ENCODE results near the gene SFRP4.

Gene SFRP4

DNA sequence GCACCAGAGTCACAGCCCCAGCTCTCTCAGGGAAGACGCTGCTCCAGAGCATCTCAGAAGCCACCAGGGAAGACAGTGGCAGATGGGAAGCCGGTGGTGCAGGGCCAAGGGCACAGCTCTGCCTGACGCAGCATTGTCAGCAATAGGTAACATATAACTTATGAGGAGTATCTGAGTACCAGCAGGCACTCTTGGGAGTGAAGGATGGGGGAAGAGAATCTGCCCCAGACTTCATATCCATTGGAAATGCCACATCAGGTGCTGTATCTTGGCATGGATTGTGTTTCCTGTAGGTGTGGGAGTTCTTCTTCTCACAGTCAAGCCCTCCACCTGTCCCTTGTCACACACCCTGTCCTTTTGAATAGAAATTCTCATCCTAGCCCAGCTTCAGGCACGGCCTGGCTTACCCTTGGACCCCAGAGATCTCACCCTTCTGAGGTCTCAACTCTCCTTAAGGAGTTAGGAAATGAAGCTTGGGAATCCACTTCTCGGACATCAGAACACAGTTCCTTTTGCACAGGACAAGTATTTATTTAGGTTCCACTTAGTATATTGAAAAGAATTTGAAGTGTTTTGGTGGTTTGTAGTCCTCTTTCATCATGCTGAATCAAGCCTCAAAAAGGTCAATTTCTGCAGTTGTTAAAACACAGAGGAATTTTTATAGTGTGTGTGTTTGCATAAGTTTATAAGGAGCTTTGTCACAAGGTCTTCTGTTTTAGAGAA lies 13.8 kb upstream of the SFRP4 start:
- H4K91ac ChIP-seq (ENCODE audit: low read depth, low read length, poor library complexity) = no peak overlapping the region
- no peak overlapping the region for H3K4ac ChIP-seq (ENCODE audit: low read length)
- no peak overlapping the region for H3K4me2 ChIP-seq (ENCODE audit: insufficient read depth, low read length, poor library complexity, severe bottlenecking)
- no peak overlapping the region for H3K4me3 ChIP-seq (ENCODE audit: low read length in 2 of 2)
- H3K4me1 ChIP-seq (ENCODE audit: control insufficient read depth in 2 of 2, insufficient read depth in 1 of 2, low read depth in 1 of 2, low read length in 2 of 2) = no peaks in the 10 kb centered on the region
- H3K36me3 ChIP-seq (replicated peaks in 1 of 2; ENCODE audit: control insufficient read depth in 2 of 2, insufficient read depth in 2 of 2, low read length in 2 of 2) = no peaks in the 10 kb centered on the region
- no peak overlapping the region for H2BK5ac ChIP-seq (ENCODE audit: low read length)
- H3K18ac ChIP-seq (ENCODE audit: low read length) = no peak overlapping the region
- H2BK120ac ChIP-seq (ENCODE audit: low read depth, low read length) = no peak overlapping the region
- no peak overlapping the region for H2BK15ac ChIP-seq (ENCODE audit: low read length)
- no peak overlapping the region for H3K14ac ChIP-seq (ENCODE audit: low read length)
- H2BK12ac ChIP-seq (ENCODE audit: low read length) = no peak overlapping the region
- no peak overlapping the region for H3K23ac ChIP-seq (ENCODE audit: low read depth, low read length, poor library complexity)
- H3K27ac ChIP-seq (replicated peaks; ENCODE audit: low read length) = no peak overlapping the region
- H2AFZ ChIP-seq (ENCODE audit: low read length) = no peak overlapping the region
- WGBS, 2 donors (ENCODE audit: extremely low coverage in 2 of 2, insufficient read length in 2 of 2, insufficient replicate concordance in 1 of 2) = no CpG with 5 or more reads among the region's 5 CpGs
- no peak overlapping the region for H3K9ac ChIP-seq (ENCODE audit: low read depth, low read length, poor library complexity)
- H3K9me3 ChIP-seq (replicated peaks in 1 of 2; ENCODE audit: control insufficient read depth in 2 of 2, insufficient read depth in 1 of 2, low read depth in 1 of 2, low read length in 2 of 2) = peaks cover under 1 to 2% of the 10 kb centered on the region in 2 donors
- H4K8ac ChIP-seq (ENCODE audit: low read depth, low read length) = no peak overlapping the region
- no peaks in the 10 kb centered on the region for H3K79me1 ChIP-seq (ENCODE audit: low read depth, low read length)
- DNase-seq (ENCODE audit: low spot score) = no peak
- no peaks in the 10 kb centered on the region for H3K27me3 ChIP-seq (ENCODE audit: control insufficient read depth in 3 of 3, insufficient read depth in 3 of 3, low read depth in 1 of 3, low read length in 3 of 3)
- H2AK5ac ChIP-seq (ENCODE audit: low read depth, low read length) = no peak overlapping the region

GRCh38 chr7:37928878-37929277 lies 12.3 kb upstream of the SFRP4 start:
- Histone ChIP-seq H2AK5ac (ENCODE audit: low read depth, low read length) (no peak overlapping the region), H2BK5ac (ENCODE audit: low read length) (no peak overlapping the region), H3K27ac (replicated peaks; ENCODE audit: low read length) (no peak overlapping the region), H3K23ac (ENCODE audit: low read depth, low read length, poor library complexity) (no peak overlapping the region), H3K4me1 (ENCODE audit: control insufficient read depth in 2 of 2, insufficient read depth in 1 of 2, low read depth in 1 of 2, low read length in 2 of 2) (no peaks in the 10 kb centered on the region), H3K36me3 (replicated peaks in 1 of 2; ENCODE audit: control insufficient read depth in 2 of 2, insufficient read depth in 2 of 2, low read length in 2 of 2) (no peaks in the 10 kb centered on the region), H2BK15ac (ENCODE audit: low read length) (no peak overlapping the region), H3K9ac (ENCODE audit: low read depth, low read length, poor library complexity) (no peak overlapping the region), H2BK12ac (ENCODE audit: low read length) (no peak overlapping the region), H4K8ac (ENCODE audit: low read depth, low read length) (no peak overlapping the region), H3K4me2 (ENCODE audit: insufficient read depth, low read length, poor library complexity, severe bottlenecking) (no peak overlapping the region), H3K79me1 (ENCODE audit: low read depth, low read length) (no peaks in the 10 kb centered on the region), H3K14ac (ENCODE audit: low read length) (no peak overlapping the region), H4K91ac (ENCODE audit: low read depth, low read length, poor library complexity) (no peak overlapping the region), H2AFZ (ENCODE audit: low read length) (no peak overlapping the region), H3K9me3 (replicated peaks in 1 of 2; ENCODE audit: control insufficient read depth in 2 of 2, insufficient read depth in 1 of 2, low read depth in 1 of 2, low read length in 2 of 2) (peaks cover 2% of the 10 kb centered on the region in 2 donors), H3K4me3 (ENCODE audit: low read length in 2 of 2) (no peak overlapping the region), H2BK120ac (ENCODE audit: low read depth, low read length) (no peak overlapping the region), H3K27me3 (ENCODE audit: control insufficient read depth in 3 of 3, insufficient read depth in 3 of 3, low read depth in 1 of 3, low read length in 3 of 3) (no peaks in the 10 kb centered on the region), H3K18ac (ENCODE audit: low read length) (no peak overlapping the region), H3K4ac (ENCODE audit: low read length) (no peak overlapping the region)
- WGBS, 2 donors (ENCODE audit: extremely low coverage in 2 of 2, insufficient read length in 2 of 2, insufficient replicate concordance in 1 of 2) = no CpG with 5 or more reads among the region's 4 CpGs
- no peak for DNase-seq (ENCODE audit: low spot score)

DNA sequence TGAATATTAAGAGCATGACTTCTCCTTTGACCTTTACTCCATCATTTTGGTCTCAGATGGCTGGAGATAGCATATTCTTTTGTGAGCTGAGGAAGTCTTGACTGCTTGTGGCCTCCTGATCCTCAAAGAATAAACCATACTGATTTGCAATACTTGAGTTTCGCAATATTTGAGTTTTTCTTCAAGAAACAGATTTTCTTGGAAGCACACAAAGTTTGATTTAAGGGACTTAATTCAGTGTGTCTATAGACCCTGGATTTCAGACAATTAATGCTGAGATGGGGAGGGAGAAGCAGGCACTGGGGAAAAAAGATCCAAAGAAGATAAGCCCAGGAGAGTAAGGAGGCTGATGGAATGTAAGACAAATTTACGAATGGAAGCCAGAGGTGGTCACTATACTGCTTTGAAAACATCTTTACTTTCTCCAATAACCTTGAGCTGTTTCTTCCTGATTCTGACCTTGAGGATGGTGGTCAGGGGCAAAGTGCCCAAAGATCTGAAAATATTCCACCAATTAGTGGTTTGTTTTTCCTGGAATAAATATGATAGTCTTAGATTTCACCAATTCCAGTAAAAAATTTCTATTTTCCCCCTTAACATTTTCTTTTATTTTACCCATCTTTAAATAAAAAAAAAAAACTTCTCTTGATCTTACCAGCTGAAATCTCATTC lies 11.3 kb upstream of the SFRP4 start:
- no peak overlapping the region for H3K4me2 ChIP-seq (ENCODE audit: insufficient read depth, low read length, poor library complexity, severe bottlenecking)
- no peak overlapping the region for H2BK12ac ChIP-seq (ENCODE audit: low read length)
- H3K4me1 ChIP-seq (ENCODE audit: control insufficient read depth in 2 of 2, insufficient read depth in 1 of 2, low read depth in 1 of 2, low read length in 2 of 2) = no peaks in the 10 kb centered on the region
- H3K18ac ChIP-seq (ENCODE audit: low read length) = no peak overlapping the region
- H2BK120ac ChIP-seq (ENCODE audit: low read depth, low read length) = no peak overlapping the region
- H2AK5ac ChIP-seq (ENCODE audit: low read depth, low read length) = no peak overlapping the region
- no peak overlapping the region for H3K9ac ChIP-seq (ENCODE audit: low read depth, low read length, poor library complexity)
- no peak overlapping the region for H2BK15ac ChIP-seq (ENCODE audit: low read length)
- no peak overlapping the region for H4K91ac ChIP-seq (ENCODE audit: low read depth, low read length, poor library complexity)
- no peaks in the 10 kb centered on the region for H3K36me3 ChIP-seq (replicated peaks in 1 of 2; ENCODE audit: control insufficient read depth in 2 of 2, insufficient read depth in 2 of 2, low read length in 2 of 2)
- H4K8ac ChIP-seq (ENCODE audit: low read depth, low read length) = no peak overlapping the region
- H3K27ac ChIP-seq (replicated peaks; ENCODE audit: low read length) = no peak overlapping the region
- H3K9me3 ChIP-seq (replicated peaks in 1 of 2; ENCODE audit: control insufficient read depth in 2 of 2, insufficient read depth in 1 of 2, low read depth in 1 of 2, low read length in 2 of 2) = peaks cover 2% of the 10 kb centered on the region in 2 donors
- H2BK5ac ChIP-seq (ENCODE audit: low read length) = no peak overlapping the region
- DNase-seq (ENCODE audit: low spot score) = no peak
- no peaks in the 10 kb centered on the region for H3K27me3 ChIP-seq (ENCODE audit: control insufficient read depth in 3 of 3, insufficient read depth in 3 of 3, low read depth in 1 of 3, low read length in 3 of 3)
- no peak overlapping the region for H3K23ac ChIP-seq (ENCODE audit: low read depth, low read length, poor library complexity)
- H2AFZ ChIP-seq (ENCODE audit: low read length) = no peak overlapping the region
- WGBS, 2 donors (ENCODE audit: extremely low coverage in 2 of 2, insufficient read length in 2 of 2, insufficient replicate concordance in 1 of 2) = no CpG with 5 or more reads among the region's 2 CpGs
- no peak overlapping the region for H3K4me3 ChIP-seq (ENCODE audit: low read length in 2 of 2)
- no peaks in the 10 kb centered on the region for H3K79me1 ChIP-seq (ENCODE audit: low read depth, low read length)
- no peak overlapping the region for H3K4ac ChIP-seq (ENCODE audit: low read length)
- H3K14ac ChIP-seq (ENCODE audit: low read length) = no peak overlapping the region

GRCh38 chr7:37925620-37926019 lies 9.0 kb upstream of the SFRP4 start:
- WGBS, 2 donors (ENCODE audit: extremely low coverage in 2 of 2, insufficient read length in 2 of 2, insufficient replicate concordance in 1 of 2) = no CpG with 5 or more reads among the region's 1 CpG

More at GRCh38 chr7:37925620-37926019, 9.0 kb upstream of the SFRP4 start:
- H3K23ac ChIP-seq (ENCODE audit: low read depth, low read length, poor library complexity) = no peak overlapping the region
- H2BK15ac ChIP-seq (ENCODE audit: low read length) = no peak overlapping the region
- H3K27me3 ChIP-seq (ENCODE audit: control insufficient read depth in 3 of 3, insufficient read depth in 3 of 3, low read depth in 1 of 3, low read length in 3 of 3) = peaks cover 0 to 14% (median 0%) of the 10 kb centered on the region in 3 experiments
- H3K4me1 ChIP-seq (ENCODE audit: control insufficient read depth in 2 of 2, insufficient read depth in 1 of 2, low read depth in 1 of 2, low read length in 2 of 2) = no peaks in the 10 kb centered on the region
- no peak overlapping the region for H2AFZ ChIP-seq (ENCODE audit: low read length)
- no peak overlapping the region for H3K4me3 ChIP-seq (ENCODE audit: low read length in 2 of 2)
- no peak overlapping the region for H3K9ac ChIP-seq (ENCODE audit: low read depth, low read length, poor library complexity)
- DNase-seq (ENCODE audit: low spot score) = no peak
- H3K79me1 ChIP-seq (ENCODE audit: low read depth, low read length) = no peaks in the 10 kb centered on the region
- H4K8ac ChIP-seq (ENCODE audit: low read depth, low read length) = no peak overlapping the region
- no peak overlapping the region for H3K18ac ChIP-seq (ENCODE audit: low read length)
- no peak overlapping the region for H2BK12ac ChIP-seq (ENCODE audit: low read length)
- no peak overlapping the region for H3K27ac ChIP-seq (replicated peaks; ENCODE audit: low read length)
- H2BK5ac ChIP-seq (ENCODE audit: low read length) = no peak overlapping the region
- H3K36me3 ChIP-seq (replicated peaks in 1 of 2; ENCODE audit: control insufficient read depth in 2 of 2, insufficient read depth in 2 of 2, low read length in 2 of 2) = no peaks in the 10 kb centered on the region
- no peak overlapping the region for H3K4me2 ChIP-seq (ENCODE audit: insufficient read depth, low read length, poor library complexity, severe bottlenecking)
- no peak overlapping the region for H3K14ac ChIP-seq (ENCODE audit: low read length)
- no peak overlapping the region for H2BK120ac ChIP-seq (ENCODE audit: low read depth, low read length)
- no peak overlapping the region for H3K4ac ChIP-seq (ENCODE audit: low read length)
- peaks cover 2% of the 10 kb centered on the region in 2 donors for H3K9me3 ChIP-seq (replicated peaks in 1 of 2; ENCODE audit: control insufficient read depth in 2 of 2, insufficient read depth in 1 of 2, low read depth in 1 of 2, low read length in 2 of 2)
- H4K91ac ChIP-seq (ENCODE audit: low read depth, low read length, poor library complexity) = no peak overlapping the region
- no peak overlapping the region for H2AK5ac ChIP-seq (ENCODE audit: low read depth, low read length)
